CD14-positive monocyte (primary cell): Measurements from ENCODE around the gene ADAM30. TPM values are rescaled to one million over a fixed set of nuclear protein-coding genes. Genes with fewer than 3 reads are reported as not detected.

ENCODE experiments used
- DNase-seq, 3 donors: peaks; one replicate each; pipeline ENCODE4 v3.0.0-alpha.2; 2011 to 2022
- H2AFZ ChIP-seq: 2 replicates; pipeline ENCODE4 v1.6.0; 2012; ENCODE audit warnings: mild to moderate bottlenecking, low read depth, low read length, inconsistent platforms; ENCODE audit not compliant: insufficient read depth, poor library complexity, severe bottlenecking
- H3K27ac ChIP-seq, 2 donors: 1 replicate in 1 of 2; 2 replicates in 1 of 2; pipeline ENCODE4 v1.5.1; 2012 to 2013; ENCODE audit warnings: low read length in 2 of 2, control low read depth in 1 of 2, inconsistent platforms in 1 of 2, low read depth in 1 of 2, mild to moderate bottlenecking in 1 of 2
- H3K27me3 ChIP-seq, 2 donors: one replicate each; pipeline versions ENCODE4 v1.6.0 to v1.6.1; 2011 to 2013; ENCODE audit warnings: low read length in 2 of 2; ENCODE audit not compliant: control insufficient read depth in 2 of 2, insufficient read depth in 2 of 2
- H3K36me3 ChIP-seq, 2 donors: replicated peaks in 1 of 2; 1 replicate in 1 of 2; 2 replicates in 1 of 2; pipeline versions ENCODE4 v1.5.1 to v1.6.1; 2012 to 2013; ENCODE audit warnings: low read length in 2 of 2, control low read depth in 1 of 2, inconsistent platforms in 1 of 2, mild to moderate bottlenecking in 1 of 2; ENCODE audit not compliant: insufficient read depth in 2 of 2, control insufficient read depth in 1 of 2
- H3K4me1 ChIP-seq, 2 donors: 1 replicate in 1 of 2; 2 replicates in 1 of 2; pipeline versions ENCODE4 v1.5.1 to v1.6.1; 2012 to 2013; ENCODE audit warnings: low read length in 2 of 2, control low read depth in 1 of 2, inconsistent platforms in 1 of 2, mild to moderate bottlenecking in 1 of 2, moderate library complexity in 1 of 2; ENCODE audit not compliant: insufficient read depth in 2 of 2, control insufficient read depth in 1 of 2
- H3K4me2 ChIP-seq: replicated peaks from 2 replicates; pipeline ENCODE3; 2012; ENCODE audit warnings: low read length, moderate library complexity, mild to moderate bottlenecking; ENCODE audit not compliant: poor library complexity, severe bottlenecking; ENCODE audit errors: extremely low read depth
- H3K4me3 ChIP-seq, 3 experiments: fragments of 200-600 bp in 1 of 3; sonication (generic) in 1 of 3; replicated peaks in 1 of 3; 1 replicate in 2 of 3; 2 replicates in 1 of 3; pipeline ENCODE4 v1.5.1; 2011 to 2013; ENCODE audit warnings: low read length in 3 of 3, mild to moderate bottlenecking in 3 of 3, control low read depth in 2 of 3, low read depth in 2 of 3, inconsistent platforms in 1 of 3, moderate library complexity in 1 of 3
- H3K79me2 ChIP-seq: 2 replicates; pipeline ENCODE4 v1.6.0; 2012; ENCODE audit warnings: mild to moderate bottlenecking, control low read depth, inconsistent platforms, low read length, moderate library complexity; ENCODE audit not compliant: insufficient read depth
- H3K9ac ChIP-seq: 2 replicates; pipeline ENCODE4 v1.6.0; 2017; ENCODE audit warnings: low read length, mild to moderate bottlenecking; ENCODE audit not compliant: insufficient read depth, poor library complexity, severe bottlenecking
- H3K9me3 ChIP-seq, 2 donors: replicated peaks in 1 of 2; 1 replicate in 1 of 2; 2 replicates in 1 of 2; pipeline versions ENCODE4 v1.5.1 to v1.6.1; 2012 to 2013; ENCODE audit warnings: low read length in 2 of 2, control low read depth in 1 of 2; ENCODE audit not compliant: control insufficient read depth in 1 of 2, insufficient read depth in 1 of 2
- H4K20me1 ChIP-seq: 2 replicates; pipeline ENCODE4 v1.6.0; 2012; ENCODE audit warnings: mild to moderate bottlenecking, low read length, control low read depth, moderate library complexity; ENCODE audit not compliant: insufficient read depth
- H3K27ac Mint-ChIP-seq, 7 donors: one replicate each; pipeline ENCODE4 v1.8.0; 2020; ENCODE audit warnings: mild to moderate bottlenecking in 7 of 7, mixed read lengths in 7 of 7, moderate library complexity in 6 of 7, inconsistent platforms in 2 of 7
- H3K27me3 Mint-ChIP-seq, 3 donors: one replicate each; pipeline ENCODE4 v1.8.0; 2021 to 2022; ENCODE audit warnings: low read depth in 3 of 3, mild to moderate bottlenecking in 3 of 3, mixed read lengths in 3 of 3, moderate library complexity in 3 of 3, inconsistent platforms in 1 of 3
- H3K36me3 Mint-ChIP-seq, 2 donors: one replicate each; pipeline ENCODE4 v1.8.0; 2020; ENCODE audit warnings: mixed read lengths in 2 of 2, inconsistent platforms in 1 of 2, mild to moderate bottlenecking in 1 of 2
- H3K4me1 Mint-ChIP-seq: one replicate; pipeline ENCODE4 v1.8.0; 2020; ENCODE audit warnings: mild to moderate bottlenecking, mixed read lengths
- H3K4me3 Mint-ChIP-seq, 2 donors: one replicate each; pipeline ENCODE4 v1.8.0; 2020; ENCODE audit warnings: mild to moderate bottlenecking in 2 of 2, mixed read lengths in 2 of 2, moderate library complexity in 1 of 2
- H3K9me3 Mint-ChIP-seq, 7 donors: one replicate each; pipeline ENCODE4 v1.8.0; 2020 to 2022; ENCODE audit warnings: mixed read lengths in 7 of 7, mild to moderate bottlenecking in 6 of 7, moderate library complexity in 6 of 7, inconsistent platforms in 2 of 7
- CTCF ChIP-seq: fragments of 200-600 bp; IDR thresholded peaks from one replicate; pipeline ENCODE4 v1.8.0; 2022; ENCODE audit warnings: antibody characterized with exemption, mild to moderate bottlenecking
- WGBS: methylation state at CpG from one replicate; pipeline ENCODE4 v1.1.5; 2013; ENCODE audit warnings: missing lambda C conversion rate; ENCODE audit not compliant: insufficient coverage; 5-methylcytosine and 5-hydroxymethylcytosine counted together
- intact Hi-C, 2 donors: fragments of 100-400 bp; cut with micrococcal nuclease; formaldehyde crosslinking; loops; one replicate each; pipeline versions ENCODE4 v1.15.0 to v1.15.1; 2023
- polyA plus RNA-seq, 3 donors: library from polyadenylated mRNA; depleted of rRNA in 1 of 3; unstranded in 2 of 3; stranded (reverse) in 1 of 3; fragments of 300-500 nt in 2 of 3; fragments of >200 nt in 1 of 3; fragmentation: Illumina TruSeq in 2 of 3; gene quantifications; 1 replicate in 2 of 3; 2 replicates in 1 of 3; pipeline ENCODE4 v1.2.3, GENCODE V29; 2012 to 2021

ADAM30 gene
- polyA plus RNA-seq, 3 donors = not detected

- Mint-ChIP-seq H3K27ac (no peak overlapping the region), H3K4me1 (peaks cover 5% of the 10 kb centered on the region), H3K36me3 (peaks cover 4 to 6% of the 10 kb centered on the region in 2 donors), H3K4me3 (no peak overlapping the region), H3K27me3 (peaks cover 0 to 5% (median 2%) of the 10 kb centered on the region in 3 donors), H3K9me3 (peaks cover 9 to 19% (median 15%) of the 10 kb centered on the region in 7 donors)
- Histone ChIP-seq H3K27ac (no peak overlapping the region), H4K20me1 (no peaks in the 10 kb centered on the region), H3K79me2 (no peaks in the 10 kb centered on the region), H3K4me2 (no peak overlapping the region), H3K4me3 (no peak overlapping the region), H3K27me3 (no peaks in the 10 kb centered on the region), H3K36me3 (no peaks in the 10 kb centered on the region), H3K9ac (no peak overlapping the region), H2AFZ (no peak overlapping the region), H3K4me1 (peaks cover 32 to 35% of the 10 kb centered on the region in 2 donors), H3K9me3 (peaks cover 5 to 16% of the 10 kb centered on the region in 2 donors)
- no peak for DNase-seq
- no peak for TF ChIP-seq CTCF
- intact Hi-C loops = no loop called here
Measured at GRCh38 chr1:119887427-119887826, 8.9 kb downstream of the ADAM30 start.

- Histone ChIP-seq H2AFZ (no peak overlapping the region), H3K27ac (no peak overlapping the region), H4K20me1 (no peaks in the 10 kb centered on the region), H3K27me3 (no peaks in the 10 kb centered on the region), H3K4me1 (peaks cover 37 to 44% of the 10 kb centered on the region in 2 donors), H3K9ac (no peak overlapping the region), H3K9me3 (peaks cover 5 to 16% of the 10 kb centered on the region in 2 donors), H3K79me2 (no peaks in the 10 kb centered on the region), H3K4me2 (no peak overlapping the region), H3K36me3 (no peaks in the 10 kb centered on the region), H3K4me3 (no peak overlapping the region)
- TF ChIP-seq CTCF = peak; percentile 86
- H3K4me1 Mint-ChIP-seq = peaks cover 6% of the 10 kb centered on the region
- H3K9me3 Mint-ChIP-seq = peaks cover 9 to 19% (median 15%) of the 10 kb centered on the region in 7 donors
- no peak overlapping the region for H3K4me3 Mint-ChIP-seq
- peaks cover 4 to 6% of the 10 kb centered on the region in 2 donors for H3K36me3 Mint-ChIP-seq
- 68% methylated on average over 5 of the region's 11 CpGs for WGBS
- DNase-seq = peak; percentile 36 to 48 (median 46)
- peaks cover 0 to 5% (median 0%) of the 10 kb centered on the region in 3 donors for H3K27me3 Mint-ChIP-seq
- intact Hi-C loops = no loop called here
- H3K27ac Mint-ChIP-seq = peak overlapping the region in 1 of 7 donors; percentile 10
Measured at GRCh38 chr1:119885903-119886783, 10.2 kb downstream of the ADAM30 start.
